Suppressor macrophage (primary cell): ENCODE results near the gene FXYD3.

Experiments
- DNase-seq, 4 experiments: peaks; one replicate each; pipeline ENCODE4 v3.0.0-alpha.2; 2020 to 2022
- total RNA-seq, 17 experiments: gene quantifications; one replicate each; lab custom pipeline; 2026; ENCODE audit warnings: mixed read lengths in 6 of 17, inconsistent platforms in 3 of 17; lab: John Stamatoyannopoulos, UW

The FXYD3 gene
- total RNA-seq, result 0 to 1.1 (median 0) reads per million in 17 experiments

DNA sequence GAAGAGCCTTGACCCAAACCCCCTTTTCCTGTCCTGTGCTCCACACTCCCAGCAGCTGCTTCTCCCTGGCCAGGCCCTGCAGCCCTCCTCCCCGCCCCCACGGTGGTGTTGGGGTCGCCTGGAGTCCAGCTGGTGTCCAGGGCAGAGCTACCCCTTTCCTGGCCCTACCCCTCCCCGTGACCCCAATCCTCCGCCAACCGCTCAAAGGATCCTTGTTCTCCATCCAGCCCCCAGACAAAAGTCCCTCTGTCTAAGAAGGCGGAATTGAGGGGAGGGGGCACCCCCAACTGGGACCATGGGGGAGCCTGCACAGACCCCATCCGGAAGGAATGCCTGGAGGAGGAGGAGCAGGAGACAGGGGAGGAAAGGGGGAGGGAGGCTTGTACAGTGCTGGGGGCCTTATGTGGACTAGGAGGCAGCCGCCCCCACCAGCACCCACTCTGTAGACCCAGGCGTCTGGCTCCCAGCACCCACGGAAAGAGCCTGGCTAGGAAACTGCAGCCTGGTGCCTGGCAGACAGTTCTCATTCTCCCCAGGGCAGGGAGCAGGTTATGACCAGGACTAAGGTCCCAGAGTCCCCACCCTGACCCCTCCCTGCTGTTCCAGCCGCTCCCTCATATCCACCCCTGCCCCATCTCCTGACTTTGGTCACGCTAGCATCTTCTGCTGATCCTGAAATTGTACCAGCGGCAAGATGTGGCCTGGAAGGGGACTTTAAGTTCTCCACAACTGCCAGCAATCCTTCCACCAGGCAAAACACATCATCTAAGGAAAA is at the start of gene FXYD3:
Gene FXYD3 (plus strand): TSS at position 647 of the 775 bp plus-strand sequence. CDS start 3,554 bp downstream, outside the sequence.
- no peak for DNase-seq

GRCh38 chr19:35066121-35066520 is 49.5 kb upstream of the FXYD3 start:
- DNase-seq, result no peak

DNA sequence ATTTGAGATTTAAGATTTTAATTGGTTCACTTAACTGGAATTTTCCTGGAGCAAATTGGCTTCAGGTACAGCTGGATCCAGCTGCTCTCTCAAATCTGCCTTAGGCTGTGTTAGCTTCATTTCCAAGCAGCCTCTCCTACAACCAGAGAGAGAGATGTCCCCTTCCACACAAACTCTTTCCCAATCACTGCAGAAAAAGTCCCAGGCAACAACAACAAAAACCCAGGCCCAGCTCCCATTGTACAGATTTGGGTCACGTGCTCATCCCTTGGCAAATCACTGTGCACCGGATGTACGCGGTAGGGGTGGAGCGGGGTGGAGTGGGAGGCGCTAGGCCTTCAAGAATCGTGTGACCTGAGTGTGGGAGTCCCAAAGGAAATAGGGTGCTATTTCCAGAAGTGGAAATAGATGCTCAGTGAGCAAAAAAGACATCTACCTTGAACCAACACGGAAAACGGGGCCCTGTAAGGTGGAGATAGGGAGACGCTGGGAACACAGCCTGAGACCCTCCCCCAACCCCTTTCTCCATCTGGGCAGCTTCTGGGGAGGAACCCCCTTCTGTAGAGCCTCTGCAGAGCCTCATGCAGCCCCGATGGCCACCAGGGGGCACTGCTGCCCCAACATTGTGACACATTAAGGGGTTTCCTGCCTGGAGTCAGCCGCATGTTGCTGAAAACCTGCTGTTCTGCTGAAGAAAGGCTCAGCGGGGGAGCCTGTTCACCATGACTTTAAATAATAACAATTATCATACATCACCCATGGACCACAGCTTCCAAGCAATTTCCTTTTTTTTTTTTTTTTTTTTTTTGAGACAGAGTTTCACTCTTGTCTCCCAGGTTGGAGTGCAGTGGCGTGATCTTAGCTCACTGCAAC is 48.7 kb upstream of the FXYD3 start:
- peak; percentile 89 to 96 (median 92) for DNase-seq

- DNase-seq, result no peak
Observed at GRCh38 chr19:35068941-35069634, 46.5 kb upstream of the FXYD3 start.

DNA sequence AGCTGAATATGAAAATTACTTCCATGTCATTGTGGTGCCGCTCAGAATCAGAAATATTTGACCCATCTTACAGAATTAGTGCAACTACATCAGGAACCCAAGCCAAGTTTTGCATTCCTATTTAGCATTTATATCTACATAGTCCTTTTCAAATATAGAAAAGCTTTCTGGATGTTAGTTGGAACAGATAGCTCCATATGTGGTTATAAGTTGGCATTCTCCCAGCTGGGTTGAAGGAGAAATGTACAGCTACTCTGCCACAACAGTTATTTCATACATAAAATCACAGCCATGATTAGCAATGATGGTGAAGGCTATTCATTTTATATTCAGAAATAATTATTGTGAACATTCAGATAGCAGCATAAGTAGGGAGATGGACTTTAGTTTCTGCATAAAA is 45.9 kb upstream of the FXYD3 start:
- no peak for DNase-seq

DNA sequence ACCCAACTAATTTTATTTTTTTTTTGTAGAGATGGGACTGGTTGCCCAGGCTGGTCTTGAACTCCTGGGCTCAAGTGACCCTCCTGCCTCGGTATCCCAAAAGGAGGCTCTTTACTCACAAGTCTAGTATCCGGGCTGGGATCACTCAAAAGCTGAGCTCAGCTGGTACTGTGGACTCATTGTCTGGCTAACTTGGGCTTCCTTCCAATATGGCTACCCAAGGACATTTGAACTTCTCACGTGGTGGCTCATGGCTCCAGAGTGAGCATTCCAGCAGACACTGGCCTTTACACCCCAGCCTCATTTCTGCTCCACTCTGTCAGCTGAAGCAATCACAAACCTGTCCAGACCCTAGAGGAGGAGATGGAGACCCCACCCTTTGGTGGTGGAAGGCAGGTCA is 45.2 kb upstream of the FXYD3 start:
- DNase-seq, result no peak

DNA sequence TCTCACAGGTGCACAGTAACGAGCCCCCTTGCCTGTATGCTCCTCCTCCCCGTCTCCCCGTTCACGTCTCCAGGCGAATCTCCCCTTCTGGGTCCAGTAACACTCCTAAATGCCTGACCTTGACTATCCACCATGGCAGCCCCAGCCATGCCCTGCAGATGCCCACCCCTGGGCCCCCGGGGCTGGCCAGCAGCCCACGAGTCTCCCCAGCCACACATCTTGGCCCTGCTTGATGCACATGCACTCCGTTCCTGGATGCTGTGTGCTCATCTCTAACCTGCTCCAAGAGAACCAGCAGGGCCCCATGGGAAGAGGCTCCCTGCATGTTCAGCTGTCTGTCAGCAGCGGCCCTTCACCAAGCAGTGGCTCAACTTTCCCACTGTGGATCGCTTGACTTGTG is 42.1 kb upstream of the FXYD3 start:
- DNase-seq, result no peak

- no peak for DNase-seq
Observed at GRCh38 chr19:35073941-35074340, 41.7 kb upstream of the FXYD3 start.

DNA sequence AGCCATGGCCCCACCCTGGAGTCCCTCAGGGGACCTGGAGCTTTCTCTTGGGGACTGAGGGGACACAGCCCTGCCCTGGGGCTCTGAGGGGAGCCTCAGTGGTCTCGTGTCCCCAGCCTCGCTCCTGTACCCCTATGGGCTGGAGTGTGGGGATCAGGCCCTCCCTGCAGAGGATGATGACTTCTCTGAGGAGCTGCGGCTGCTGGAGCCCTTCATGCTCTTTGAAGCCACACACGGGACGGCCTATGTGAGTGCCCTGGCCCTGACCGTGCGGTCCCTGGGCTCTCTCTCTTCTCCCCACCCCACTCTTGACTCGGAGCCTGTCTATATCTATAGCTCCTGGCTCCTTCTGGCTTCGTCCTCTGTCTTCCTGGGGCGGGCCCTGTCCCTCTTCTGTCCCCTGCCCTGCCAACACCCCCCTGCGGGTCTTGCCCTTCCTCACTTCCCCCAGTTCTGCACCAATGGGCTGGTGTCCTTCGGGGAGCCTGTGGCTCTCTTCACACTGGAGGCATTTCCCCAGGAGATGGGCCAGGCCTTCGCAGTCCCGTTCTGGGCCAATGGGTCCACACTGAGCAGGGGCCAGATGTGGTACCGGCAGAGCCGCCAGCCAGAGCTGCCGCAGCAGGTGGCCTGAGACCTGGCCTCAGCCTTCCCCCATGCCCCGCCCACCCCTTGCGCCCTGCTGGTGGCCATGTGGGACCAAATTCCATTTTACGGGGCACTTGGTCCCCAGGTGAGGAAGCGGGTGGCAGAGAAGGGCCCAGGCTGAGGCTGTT is 41.0 kb upstream of the FXYD3 start:
- no peak for DNase-seq

- DNase-seq, result no peak
Observed at GRCh38 chr19:35075202-35076025, 40.2 kb upstream of the FXYD3 start.

DNA sequence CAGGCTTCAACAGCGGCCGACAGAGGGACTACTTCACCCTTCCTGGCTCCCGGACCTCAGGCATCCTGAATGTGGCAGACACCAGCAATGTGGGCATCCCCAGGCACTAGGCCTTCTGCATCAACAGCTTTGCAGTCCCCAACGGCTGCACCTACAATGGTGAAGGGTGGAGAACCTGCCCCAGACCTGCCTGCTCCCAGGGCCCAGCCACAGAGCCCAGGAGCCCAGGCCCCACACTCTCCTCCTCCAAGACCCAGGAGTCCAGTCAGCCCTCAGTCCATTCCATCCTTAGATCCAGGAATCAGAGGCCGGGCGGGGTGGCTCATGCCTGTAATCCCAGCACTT is 39.6 kb upstream of the FXYD3 start:
- DNase-seq, result no peak

DNA sequence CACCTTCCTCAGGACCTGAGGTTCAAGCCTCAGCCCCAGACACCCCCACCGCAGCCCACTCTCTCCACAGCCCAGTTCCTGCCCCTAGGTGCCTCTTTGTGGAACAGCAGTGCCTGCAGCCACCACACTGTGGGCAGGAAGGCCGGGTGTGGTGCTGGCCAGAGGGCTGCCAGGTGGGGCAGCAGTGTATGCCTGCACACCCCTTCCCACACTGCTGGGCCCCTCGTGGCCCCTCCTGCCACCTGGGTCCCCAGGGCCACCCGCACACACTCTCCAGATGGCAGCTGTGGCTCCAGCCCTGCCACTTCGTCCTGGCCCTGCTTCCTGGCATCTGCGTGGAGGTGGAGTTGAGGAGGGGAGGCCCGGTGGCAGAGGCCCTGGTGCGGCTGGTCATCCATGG is 39.0 kb upstream of the FXYD3 start:
- no peak for DNase-seq

- DNase-seq, result no peak
Observed at GRCh38 chr19:35077411-35078223, 38.0 kb upstream of the FXYD3 start.

DNA sequence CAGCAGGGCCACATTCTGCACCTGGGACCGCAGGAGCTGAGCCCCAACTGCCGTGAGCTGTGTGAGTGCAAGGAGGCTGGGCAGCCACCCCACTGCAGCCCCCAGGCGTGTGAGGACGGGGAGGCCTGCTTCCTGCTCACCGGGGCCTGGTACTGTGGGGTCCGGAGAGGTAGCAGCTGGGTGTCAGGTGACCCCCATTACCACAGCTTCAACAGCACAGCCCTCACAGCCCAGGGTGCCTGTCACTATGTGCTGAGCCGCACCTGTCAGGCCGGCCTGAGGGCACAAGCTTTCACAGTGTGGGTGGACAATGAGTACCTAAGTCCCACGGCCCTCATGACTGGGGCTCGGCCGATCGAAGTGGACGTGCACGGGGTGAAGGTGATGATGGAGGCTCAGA is 35.8 kb upstream of the FXYD3 start:
- no peak for DNase-seq

GRCh38 chr19:35080613-35081170 is 34.9 kb upstream of the FXYD3 start:
- no peak for DNase-seq

DNA sequence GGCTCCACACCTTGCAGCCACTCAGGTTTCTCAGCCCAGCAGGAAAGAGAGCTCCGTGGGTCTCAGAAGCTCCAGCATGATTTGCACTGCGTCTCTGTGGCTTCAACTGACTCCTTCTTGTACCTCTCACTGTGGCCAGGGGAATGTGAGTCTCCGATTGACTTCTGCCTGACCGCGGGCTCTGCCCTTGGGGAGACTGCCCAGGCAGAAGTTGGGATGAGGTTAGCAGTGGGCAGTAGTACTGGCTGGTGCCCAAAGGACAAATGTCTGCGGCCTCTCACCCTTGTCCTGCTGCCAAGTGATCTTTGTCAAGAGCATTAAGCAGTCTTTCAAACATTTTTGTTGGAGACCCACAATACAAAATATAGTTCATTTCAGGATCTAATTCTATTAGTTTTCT is 34.4 kb upstream of the FXYD3 start:
- DNase-seq, result no peak

DNA sequence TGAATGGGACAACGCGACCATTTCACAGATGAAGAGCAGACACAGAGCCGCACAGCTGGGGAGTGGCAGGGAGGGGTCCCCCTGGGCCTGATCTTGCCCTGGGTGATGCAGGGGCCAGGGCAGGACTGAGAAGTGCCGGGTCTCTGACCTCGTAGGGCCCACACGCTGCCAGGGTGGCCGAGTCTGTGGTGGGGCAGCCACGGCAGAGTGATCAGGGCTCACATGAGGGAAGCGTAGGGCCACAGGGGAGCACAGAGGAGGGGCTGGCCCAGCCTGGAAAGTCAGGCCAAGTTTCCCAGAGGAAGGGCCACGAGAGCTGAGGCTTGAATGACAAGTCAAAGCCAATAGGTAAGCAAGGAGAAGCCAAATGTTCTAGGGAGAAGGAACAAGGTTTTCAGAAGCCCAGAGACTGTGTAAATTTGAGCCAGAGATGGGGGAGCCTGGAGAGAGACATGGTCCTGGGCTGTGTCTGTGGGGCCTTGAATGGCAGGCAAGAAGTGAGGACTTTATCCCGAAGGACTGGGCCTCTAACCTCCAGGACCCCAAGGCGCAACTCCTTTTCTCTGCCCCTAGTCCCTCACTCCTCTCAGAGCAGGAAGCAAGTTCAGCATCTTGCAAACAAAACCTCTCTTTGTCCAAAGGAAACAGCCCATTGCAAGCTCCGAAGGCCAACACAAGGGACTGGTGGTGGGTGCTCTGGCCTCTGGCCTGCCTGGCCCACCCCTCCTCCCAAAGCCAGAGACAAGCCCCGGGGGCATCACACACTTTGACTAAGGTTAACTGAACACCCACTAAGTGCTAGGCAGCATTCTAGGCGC is 31.7 kb upstream of the FXYD3 start:
- DNase-seq, result no peak

GRCh38 chr19:35084509-35084762 is 31.2 kb upstream of the FXYD3 start:
- no peak for DNase-seq

- no peak for DNase-seq
Observed at GRCh38 chr19:35085947-35086346, 29.7 kb upstream of the FXYD3 start.

GRCh38 chr19:35086455-35086854 is 29.2 kb upstream of the FXYD3 start:
- DNase-seq, result no peak
